ENCODE results near the gene FPR3.

- TF ChIP-seq CTCF (IDR thresholded peaks at IDR 0.05; ENCODE audit: low read depth, low read length) (no peak), EZH2phosphoT487 (IDR thresholded peaks at IDR 0.05; ENCODE audit: low read depth) (no peak)
These were observed 29.9 kb upstream of the FPR3 start for GRCh38 chr19:51765086-51765485.

Data from OCI-LY3 (cell line).